ENCODE results near the gene GAB2.

DNA sequence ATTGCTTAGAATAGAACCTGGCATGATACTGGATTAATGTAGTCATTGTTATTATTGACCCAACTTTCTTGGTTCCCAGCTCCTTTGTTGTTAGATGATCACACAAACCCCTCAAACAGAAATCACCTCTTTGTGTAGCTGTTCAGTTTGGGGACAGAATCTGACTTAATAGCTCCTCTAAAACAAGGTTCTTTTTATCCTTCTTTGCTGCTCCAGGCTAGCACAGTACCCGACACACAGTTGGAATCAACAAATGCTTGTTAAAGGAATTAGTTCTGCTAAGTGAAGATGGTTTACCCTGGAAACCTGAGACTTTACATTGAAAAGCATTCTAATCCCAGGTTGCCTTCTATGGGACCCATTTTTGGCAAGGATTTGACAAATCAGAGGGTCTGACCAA lies 43.9 kb downstream of the GAB2 start:
- TF ChIP-seq, protein P1, sequence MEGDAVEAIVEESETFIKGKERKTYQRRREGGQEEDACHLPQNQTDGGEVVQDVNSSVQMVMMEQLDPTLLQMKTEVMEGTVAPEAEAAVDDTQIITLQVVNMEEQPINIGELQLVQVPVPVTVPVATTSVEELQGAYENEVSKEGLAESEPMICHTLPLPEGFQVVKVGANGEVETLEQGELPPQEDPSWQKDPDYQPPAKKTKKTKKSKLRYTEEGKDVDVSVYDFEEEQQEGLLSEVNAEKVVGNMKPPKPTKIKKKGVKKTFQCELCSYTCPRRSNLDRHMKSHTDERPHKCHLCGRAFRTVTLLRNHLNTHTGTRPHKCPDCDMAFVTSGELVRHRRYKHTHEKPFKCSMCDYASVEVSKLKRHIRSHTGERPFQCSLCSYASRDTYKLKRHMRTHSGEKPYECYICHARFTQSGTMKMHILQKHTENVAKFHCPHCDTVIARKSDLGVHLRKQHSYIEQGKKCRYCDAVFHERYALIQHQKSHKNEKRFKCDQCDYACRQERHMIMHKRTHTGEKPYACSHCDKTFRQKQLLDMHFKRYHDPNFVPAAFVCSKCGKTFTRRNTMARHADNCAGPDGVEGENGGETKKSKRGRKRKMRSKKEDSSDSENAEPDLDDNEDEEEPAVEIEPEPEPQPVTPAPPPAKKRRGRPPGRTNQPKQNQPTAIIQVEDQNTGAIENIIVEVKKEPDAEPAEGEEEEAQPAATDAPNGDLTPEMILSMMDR (IDR thresholded peaks at IDR 0.05) = no peak
- no peak for TF ChIP-seq POLR2A (IDR thresholded peaks at IDR 0.05)

All from thyroid gland (tissue), 4 donors.